Large intestine (tissue), 12 donors: ENCODE data around the gene ISCA2. TPM values are rescaled to one million over a fixed set of nuclear protein-coding genes. Genes with fewer than 3 reads are reported as not detected.
"Not testable (repeated sequence)": the region's sequence is repeated elsewhere in the genome, so short reads cannot be mapped to it uniquely, and the experiment has no call there.

Experiments used
- DNase-seq, 2 donors: peaks; one replicate each; pipeline versions ENCODE4 v3.0.0 to v3.0.0-alpha.2; 2013
- H3K27ac ChIP-seq: one replicate; pipeline ENCODE4 v1.5.1; 2013; ENCODE audit warnings: low read length
- H3K27me3 ChIP-seq: 2 replicates; pipeline ENCODE4 v1.6.1; 2013; ENCODE audit warnings: low read length; ENCODE audit not compliant: control insufficient read depth, insufficient read depth
- H3K36me3 ChIP-seq: 2 replicates; pipeline ENCODE4 v1.6.1; 2013; ENCODE audit warnings: low read length; ENCODE audit not compliant: control insufficient read depth, insufficient read depth
- H3K4me1 ChIP-seq: one replicate; pipeline ENCODE4 v1.6.1; 2013; ENCODE audit warnings: low read length; ENCODE audit not compliant: control insufficient read depth, insufficient read depth
- H3K4me3 ChIP-seq: one replicate; pipeline ENCODE4 v1.5.1; 2013; ENCODE audit warnings: low read length
- H3K9me3 ChIP-seq: one replicate; pipeline ENCODE4 v1.6.1; 2013; ENCODE audit warnings: mild to moderate bottlenecking, low read depth, low read length, moderate library complexity; ENCODE audit not compliant: control insufficient read depth
- WGBS: methylation state at CpG from one replicate; pipeline ENCODE4 v1.1.5; 2013; ENCODE audit warnings: low lambda C conversion rate; ENCODE audit not compliant: insufficient coverage; 5-methylcytosine and 5-hydroxymethylcytosine counted together
- long read RNA-seq, 11 donors: transcript quantifications; one replicate each; lab custom pipeline, GENCODE V29; 2026
- polyA plus RNA-seq: library from polyadenylated mRNA; unstranded; fragments of 120-200 nt; gene quantifications from one replicate; pipeline ENCODE4 v1.2.1, GENCODE V29; 2013

ISCA2 gene
- 34.7 TPM for polyA plus RNA-seq
- long read RNA-seq, donor 1, transcript ISCA2-204 (4 exons, 2,626 nt): major isoform, 14 of 17 reads
- long read RNA-seq, donor 1, partial matches to known transcripts: 0 of 17 reads
- long read RNA-seq, donor 1, other reads (novel, unspliced or antisense): 0 of 17 reads
- long read RNA-seq, donor 2, transcript ISCA2-204 (4 exons, 2,626 nt): major isoform, 43 of 52 reads
- long read RNA-seq, donor 2, partial matches to known transcripts: 5 of 52 reads
- long read RNA-seq, donor 2, other reads (novel, unspliced or antisense): 0 of 52 reads
- long read RNA-seq, donor 3: 0 reads
- long read RNA-seq, donor 4, partial matches to known transcripts: 0 of 2 reads
- long read RNA-seq, donor 4, other reads (novel, unspliced or antisense): 0 of 2 reads
- long read RNA-seq, donor 5, transcript ISCA2-204 (4 exons, 2,626 nt): major isoform, 15 of 15 reads
- long read RNA-seq, donor 5, partial matches to known transcripts: 0 of 15 reads
- long read RNA-seq, donor 5, other reads (novel, unspliced or antisense): 0 of 15 reads
- long read RNA-seq, donor 6, transcript ISCA2-204 (4 exons, 2,626 nt): major isoform, 37 of 48 reads
- long read RNA-seq, donor 6, partial matches to known transcripts: 8 of 48 reads
- long read RNA-seq, donor 6, other reads (novel, unspliced or antisense): 0 of 48 reads
- long read RNA-seq, donor 7, transcript ISCA2-204 (4 exons, 2,626 nt): major isoform, 17 of 19 reads
- long read RNA-seq, donor 7, partial matches to known transcripts: 0 of 19 reads
- long read RNA-seq, donor 7, other reads (novel, unspliced or antisense): 0 of 19 reads
- long read RNA-seq, donor 8, transcript ISCA2-204 (4 exons, 2,626 nt): major isoform, 41 of 48 reads
- long read RNA-seq, donor 8, transcript ISCA2-203 (3 exons, 925 nt): minor isoform, 7 of 48 reads
- long read RNA-seq, donor 8, partial matches to known transcripts: 0 of 48 reads
- long read RNA-seq, donor 8, other reads (novel, unspliced or antisense): 0 of 48 reads
- long read RNA-seq, donor 9, transcript ISCA2-204 (4 exons, 2,626 nt): major isoform, 40 of 40 reads
- long read RNA-seq, donor 9, partial matches to known transcripts: 0 of 40 reads
- long read RNA-seq, donor 9, other reads (novel, unspliced or antisense): 0 of 40 reads
- long read RNA-seq, donor 10, transcript ISCA2-203 (3 exons, 925 nt): minor isoform, 6 of 45 reads
- long read RNA-seq, donor 10, transcript ISCA2-204 (4 exons, 2,626 nt): major isoform, 39 of 45 reads
- long read RNA-seq, donor 10, partial matches to known transcripts: 0 of 45 reads
- long read RNA-seq, donor 10, other reads (novel, unspliced or antisense): 0 of 45 reads
- long read RNA-seq, donor 11, transcript ISCA2-204 (4 exons, 2,626 nt): major isoform, 31 of 33 reads
- long read RNA-seq, donor 11, partial matches to known transcripts: 0 of 33 reads
- long read RNA-seq, donor 11, other reads (novel, unspliced or antisense): 0 of 33 reads

GRCh38 chr14:74493343-74494261 lies at the start of gene ISCA2:
Gene ISCA2 (plus strand): TSS chr14:74493765. CDS start chr14:74493775, 10 bp downstream.
- H3K4me1 ChIP-seq: peaks cover 18% of the 10 kb centered on the region
- DNase-seq: peak; percentile 99
- no peaks in the 10 kb centered on the region for H3K27me3 ChIP-seq
- no CpG with 5 or more reads among the region's 73 CpGs for WGBS
- H3K9me3 ChIP-seq: no peaks in the 10 kb centered on the region
- H3K4me3 ChIP-seq: peak within 1 kb of the TSS; percentile 85
- H3K27ac ChIP-seq: peak within 1 kb of the TSS; percentile 99
- peaks cover 4% of the 10 kb centered on the region for H3K36me3 ChIP-seq

- no peaks in the 10 kb centered on the region for H3K9me3 ChIP-seq
- H3K27ac ChIP-seq: no peak overlapping the region
- no peaks in the 10 kb centered on the region for H3K36me3 ChIP-seq
- DNase-seq: no peak
- H3K4me1 ChIP-seq: no peaks in the 10 kb centered on the region
- no peaks in the 10 kb centered on the region for H3K27me3 ChIP-seq
- no CpG with 5 or more reads among the region's 3 CpGs for WGBS
- H3K4me3 ChIP-seq: no peak overlapping the region
These were observed 48.7 kb upstream of the ISCA2 start for GRCh38 chr14:74444866-74445265.

- not testable (repeated sequence) for H3K4me3 ChIP-seq, DNase-seq, H3K27ac ChIP-seq, H3K36me3 ChIP-seq, H3K27me3 ChIP-seq, H3K4me1 ChIP-seq, H3K9me3 ChIP-seq
- WGBS: no CpG with 5 or more reads among the region's 5 CpGs
These were observed 39.2 kb upstream of the ISCA2 start for GRCh38 chr14:74454397-74454796.

- H3K9me3 ChIP-seq: no peaks in the 10 kb centered on the region
- H3K4me1 ChIP-seq: no peaks in the 10 kb centered on the region
- no peak overlapping the region for H3K4me3 ChIP-seq
- WGBS: 74% methylated on average over 5 of the region's 17 CpGs
- H3K36me3 ChIP-seq: no peaks in the 10 kb centered on the region
- no peak overlapping the region for H3K27ac ChIP-seq
- DNase-seq: no peak
- no peaks in the 10 kb centered on the region for H3K27me3 ChIP-seq
These were observed 36.6 kb upstream of the ISCA2 start for GRCh38 chr14:74456684-74457564.

- no peak overlapping the region for H3K27ac ChIP-seq
- no peaks in the 10 kb centered on the region for H3K36me3 ChIP-seq
- no peak for DNase-seq
- no CpG with 5 or more reads among the region's 4 CpGs for WGBS
- H3K27me3 ChIP-seq: no peaks in the 10 kb centered on the region
- H3K9me3 ChIP-seq: no peaks in the 10 kb centered on the region
- no peaks in the 10 kb centered on the region for H3K4me1 ChIP-seq
- H3K4me3 ChIP-seq: no peak overlapping the region
These were observed 36.0 kb upstream of the ISCA2 start for GRCh38 chr14:74457565-74457895.

GRCh38 chr14:74459289-74459946 lies 34.1 kb upstream of the ISCA2 start:
- H3K27me3 ChIP-seq: no peaks in the 10 kb centered on the region
- H3K27ac ChIP-seq: no peak overlapping the region
- H3K9me3 ChIP-seq: no peaks in the 10 kb centered on the region
- 67% methylated on average over 1 of the region's 10 CpGs for WGBS
- no peaks in the 10 kb centered on the region for H3K4me1 ChIP-seq
- no peak for DNase-seq
- no peak overlapping the region for H3K4me3 ChIP-seq
- H3K36me3 ChIP-seq: no peaks in the 10 kb centered on the region

- Histone ChIP-seq H3K27me3 (no peaks in the 10 kb centered on the region), H3K4me1 (no peaks in the 10 kb centered on the region), H3K9me3 (no peaks in the 10 kb centered on the region), H3K27ac (no peak overlapping the region), H3K4me3 (no peak overlapping the region), H3K36me3 (no peaks in the 10 kb centered on the region)
- WGBS: 82% methylated on average over 4 of the region's 6 CpGs
- DNase-seq: no peak
These were observed 33.6 kb upstream of the ISCA2 start for GRCh38 chr14:74459976-74460375.

GRCh38 chr14:74462993-74463392 lies 30.6 kb upstream of the ISCA2 start:
- Histone ChIP-seq H3K36me3 (no peaks in the 10 kb centered on the region), H3K4me3 (no peak overlapping the region), H3K27me3 (no peaks in the 10 kb centered on the region), H3K27ac (no peak overlapping the region), H3K9me3 (no peaks in the 10 kb centered on the region), H3K4me1 (no peaks in the 10 kb centered on the region)
- DNase-seq: no peak
- WGBS: no CpG with 5 or more reads among the region's 3 CpGs
